ENCODE results near the gene FAM181A.

- TF ChIP-seq CTCF (conservative IDR thresholded peaks at IDR 0.05): no peak
- TF ChIP-seq EZH2 (IDR thresholded peaks at IDR 0.05; ENCODE audit: low read depth): no peak
Measured at GRCh38 chr14:93943930-93944329, 16.8 kb downstream of the FAM181A start.
